Measurements from ENCODE around the gene RRP12.
A peak's percentile ranks its signal among the peaks of the same experiment; 100 is the strongest.

GRCh38 chr10:97434557-97434956 lies 33.4 kb upstream of the RRP12 start:
- TF ChIP-seq POLR2A (IDR thresholded peaks at IDR 0.05; ENCODE audit: low read depth, low read length) (peak; percentile 45; the same call in 1 of the 2 replicates), SPI1 (IDR thresholded peaks at IDR 0.05; ENCODE audit: low read depth, low read length) (no peak)

Data from GM12891 (cell line).